GM19467 (cell line): ENCODE results near the gene CBFB.
"Not testable (repeated sequence)": the region's sequence is repeated elsewhere in the genome, so short reads cannot be mapped to it uniquely, and the experiment has no call there.

ENCODE experiments used
- ATAC-seq: cut with Tn5 transposase; IDR thresholded peaks from one replicate; pipeline ENCODE4 v1.9.1; 2021; ENCODE audit warnings: mild to moderate bottlenecking, moderate library complexity; ENCODE audit not compliant: unreplicated experiment

Gene CBFB

GRCh38 chr16:67040166-67040565, 11.2 kb downstream of the CBFB start:
- ATAC-seq, result no peak

- ATAC-seq, result no peak
These were observed 12.0 kb downstream of the CBFB start for GRCh38 chr16:67040906-67041305.

GRCh38 chr16:67041520-67041919, 12.6 kb downstream of the CBFB start:
- not testable (repeated sequence) for ATAC-seq

GRCh38 chr16:67043420-67043819, 14.5 kb downstream of the CBFB start:
- ATAC-seq, result no peak

GRCh38 chr16:67050796-67051195, 21.8 kb downstream of the CBFB start:
- no peak for ATAC-seq

- no peak for ATAC-seq
These were observed 23.4 kb downstream of the CBFB start for GRCh38 chr16:67052399-67052798.

GRCh38 chr16:67053767-67054334, 24.9 kb downstream of the CBFB start:
- no peak for ATAC-seq

GRCh38 chr16:67054901-67055300, 26.0 kb downstream of the CBFB start:
- no peak for ATAC-seq

GRCh38 chr16:67055712-67056487, 27.0 kb downstream of the CBFB start:
- ATAC-seq, result no peak

GRCh38 chr16:67063008-67063407, 34.1 kb downstream of the CBFB start:
- no peak for ATAC-seq

GRCh38 chr16:67068212-67068753, 39.3 kb downstream of the CBFB start:
- no peak for ATAC-seq

- ATAC-seq, result no peak
These were observed 42.6 kb downstream of the CBFB start for GRCh38 chr16:67071476-67072048.

GRCh38 chr16:67075331-67075730, 46.4 kb downstream of the CBFB start:
- ATAC-seq, result no peak

GRCh38 chr16:67077871-67078270, 48.9 kb downstream of the CBFB start:
- ATAC-seq, result no peak

- ATAC-seq, result no peak
These were observed 53.2 kb downstream of the CBFB start for GRCh38 chr16:67082100-67082499.

GRCh38 chr16:67082891-67083290, 53.9 kb downstream of the CBFB start:
- ATAC-seq, result no peak

- no peak for ATAC-seq
These were observed 55.5 kb downstream of the CBFB start for GRCh38 chr16:67084345-67085028.

GRCh38 chr16:67086822-67087221, 57.9 kb downstream of the CBFB start:
- no peak for ATAC-seq

GRCh38 chr16:67087291-67087690, 58.3 kb downstream of the CBFB start:
- no peak for ATAC-seq

GRCh38 chr16:67087803-67088202, 58.9 kb downstream of the CBFB start:
- ATAC-seq, result no peak

GRCh38 chr16:67088551-67088950, 59.6 kb downstream of the CBFB start:
- ATAC-seq, result no peak
